GM23338 (cell line): ENCODE data around the gene PPP6R3. TPM values are rescaled to one million over a fixed set of nuclear protein-coding genes. Genes with fewer than 3 reads are reported as not detected.
A peak's percentile ranks its signal among the peaks of the same experiment; 100 is the strongest.
"Not testable (repeated sequence)": the region's sequence is repeated elsewhere in the genome, so short reads cannot be mapped to it uniquely, and the experiment has no call there.

Experiments
- ATAC-seq: fragments of 200-7000 bp; cut with Tn5 transposase; 3 replicates; pipeline ENCODE4 v1.9.1; 2020
- DNase-seq: peaks from one replicate; pipeline ENCODE4 v3.0.0-alpha.2; 2015; ENCODE audit warnings: low spot score
- H2AFZ ChIP-seq: fragments of 200-600 bp; sonication (generic); 2 replicates; pipeline ENCODE4 v1.8.0; 2016; ENCODE audit warnings: antibody characterized with exemption, mild to moderate bottlenecking, moderate library complexity
- H3F3A ChIP-seq: fragments of 200-600 bp; sonication (generic); replicated peaks from 2 replicates; pipeline ENCODE4 v1.8.0; 2017; ENCODE audit warnings: antibody characterized with exemption, mixed run types, low read depth
- H3K27ac ChIP-seq: fragments of 200-600 bp; sonication (generic); 2 replicates; pipeline ENCODE4 v1.6.1; 2016; ENCODE audit warnings: low read depth
- H3K27me3 ChIP-seq: fragments of 200-600 bp; sonication (generic); 2 replicates; pipeline ENCODE4 v1.8.0; 2016; ENCODE audit warnings: mild to moderate bottlenecking, mixed run types, moderate library complexity; ENCODE audit not compliant: insufficient read depth
- H3K36me3 ChIP-seq: fragments of 200-600 bp; sonication (generic); 2 replicates; pipeline ENCODE4 v1.8.0; 2016; ENCODE audit warnings: mild to moderate bottlenecking; ENCODE audit not compliant: insufficient read depth
- H3K4me1 ChIP-seq: fragments of 200-600 bp; sonication (generic); 2 replicates; pipeline ENCODE4 v1.8.0; 2016; ENCODE audit warnings: mild to moderate bottlenecking, moderate library complexity; ENCODE audit not compliant: insufficient read depth
- H3K4me2 ChIP-seq: fragments of 200-600 bp; sonication (generic); 2 replicates; pipeline ENCODE4 v1.7.1; 2017; ENCODE audit warnings: mixed run types
- H3K4me3 ChIP-seq: fragments of 200-600 bp; sonication (generic); 2 replicates; pipeline ENCODE4 v1.6.1; 2016; ENCODE audit warnings: mixed run types
- H3K79me2 ChIP-seq: fragments of 200-600 bp; sonication (generic); replicated peaks from 2 replicates; pipeline ENCODE4 v1.8.0; 2017; ENCODE audit warnings: mild to moderate bottlenecking; ENCODE audit not compliant: insufficient read depth
- H3K9me2 ChIP-seq: fragments of 200-600 bp; sonication (generic); 2 replicates; pipeline ENCODE4 v1.8.0; 2017; ENCODE audit not compliant: insufficient read depth
- H4K20me1 ChIP-seq: fragments of 200-600 bp; sonication (generic); replicated peaks from 2 replicates; pipeline ENCODE4 v1.8.0; 2017; ENCODE audit warnings: mild to moderate bottlenecking; ENCODE audit not compliant: insufficient read depth
- H3K27ac Mint-ChIP-seq: 2 replicates; pipeline ENCODE4 v1.8.0; 2020; ENCODE audit warnings: inconsistent platforms, mild to moderate bottlenecking, moderate library complexity, mixed read lengths
- H3K27me3 Mint-ChIP-seq: 3 replicates; pipeline ENCODE4 v1.8.0; 2022; ENCODE audit warnings: low read depth, mild to moderate bottlenecking, moderate library complexity, mixed read lengths, inconsistent platforms; ENCODE audit not compliant: insufficient read depth, poor library complexity
- H3K36me3 Mint-ChIP-seq: 3 replicates; pipeline ENCODE4 v1.8.0; 2021; ENCODE audit warnings: low read depth, mild to moderate bottlenecking, inconsistent platforms, moderate library complexity, mixed read lengths
- H3K4me1 Mint-ChIP-seq: 3 replicates; pipeline ENCODE4 v1.8.0; 2020; ENCODE audit warnings: mild to moderate bottlenecking, inconsistent platforms, mixed read lengths
- H3K4me3 Mint-ChIP-seq: 3 replicates; pipeline ENCODE4 v1.8.0; 2021; ENCODE audit warnings: moderate library complexity, mild to moderate bottlenecking, inconsistent platforms, mixed read lengths
- H3K9me3 Mint-ChIP-seq: 3 replicates; pipeline ENCODE4 v1.8.0; 2020; ENCODE audit warnings: moderate library complexity, mild to moderate bottlenecking, inconsistent platforms, mixed read lengths
- EZH2 ChIP-seq: fragments of 200-600 bp; sonication (generic); IDR thresholded peaks from one replicate; pipeline ENCODE4 v1.8.0; 2017; ENCODE audit warnings: antibody characterized with exemption, mild to moderate bottlenecking, low read depth; ENCODE audit not compliant: unreplicated experiment
- NANOG ChIP-seq: IDR thresholded peaks from 2 replicates; pipeline ENCODE4 v1.6.1; 2016; ENCODE audit warnings: antibody characterized with exemption, borderline replicate concordance
- POLR2AphosphoS5 ChIP-seq: IDR thresholded peaks from 2 replicates; pipeline ENCODE4 v1.6.1; 2016; ENCODE audit warnings: antibody characterized with exemption, low read depth
- REST ChIP-seq: IDR thresholded peaks from one replicate; pipeline ENCODE4 v1.6.1; 2018; ENCODE audit warnings: antibody characterized with exemption; ENCODE audit not compliant: unreplicated experiment
- STAT1 ChIP-seq: IDR thresholded peaks from one replicate; pipeline ENCODE4 v1.6.1; 2016; ENCODE audit warnings: antibody characterized with exemption; ENCODE audit not compliant: unreplicated experiment
- ZNF331 ChIP-seq: fragments of 250-450 bp; sonication (Bioruptor Pico); IDR thresholded peaks from 2 replicates; pipeline ENCODE4 v1.5.0; 2020; ENCODE audit warnings: low read depth, mild to moderate bottlenecking, moderate library complexity
- ZNF462 ChIP-seq: fragments of 250-450 bp; sonication (Bioruptor Pico); IDR thresholded peaks from 2 replicates; pipeline ENCODE4 v1.5.0; 2020; ENCODE audit warnings: mild to moderate bottlenecking, moderate library complexity
- polyA plus RNA-seq: library from polyadenylated mRNA; unstranded; fragments of >200 nt; fragmentation: Nextera tagmentation; extraction: Ambion mirVana; gene quantifications from 2 replicates; pipeline ENCODE4 v1.2.1, GENCODE V29; 2016
- total RNA-seq: library from RNA; depleted of rRNA; stranded (reverse); fragments of >200 nt; shearing (Covaris generic); gene quantifications from 2 replicates; pipeline ENCODE4 v1.2.3, GENCODE V29; 2014
- TF ChIP-seq, protein P1 (sequence below): IDR thresholded peaks from 2 replicates; pipeline ENCODE4 v1.6.1; 2016; ENCODE audit warnings: antibody characterized with exemption

Gene PPP6R3
- total and polyA plus RNA-seq, 2 experiments from 2014 or later = 170 to 268 TPM

- Mint-ChIP-seq H3K27ac (peak overlapping the region; percentile 43; the same call in 1 of the 2 replicates), H3K27me3 (peaks cover 15% of the 10 kb centered on the region), H3K36me3 (peaks cover 56% of the 10 kb centered on the region), H3K4me1 (peaks cover 79% of the 10 kb centered on the region), H3K4me3 (peak overlapping the region; percentile 53)
- Histone ChIP-seq H3K4me3 (peak overlapping the region; percentile 28), H4K20me1 (peaks cover 56% of the 10 kb centered on the region), H3K4me1 (peaks cover 71% of the 10 kb centered on the region), H3K79me2 (peaks cover 98% of the 10 kb centered on the region), H3K4me2 (peak overlapping the region; percentile 35)
- not testable (repeated sequence) for ATAC-seq, DNase-seq, H3K9me2 ChIP-seq, H3K27me3 ChIP-seq, H2AFZ ChIP-seq, H3K36me3 ChIP-seq, H3K9me3 Mint-ChIP-seq, H3F3A ChIP-seq, H3K27ac ChIP-seq
- TF ChIP-seq NANOG (peak; percentile 64), POLR2AphosphoS5 (peak; percentile 36), ZNF462 (CRISPR knock-in tag) (0 out of 2 replicates have a peak, but pooled peaks have one; percentile 1)
These were observed 80.0 kb downstream of the PPP6R3 start for GRCh38 chr11:68540504-68540903.

- Histone ChIP-seq H3K4me1 (peaks cover 65% of the 10 kb centered on the region), H2AFZ (no peak overlapping the region), H3K4me2 (peak overlapping the region; percentile 35), H3K79me2 (peaks cover 97% of the 10 kb centered on the region), H3K27me3 (no peaks in the 10 kb centered on the region), H3K9me2 (peaks cover 7% of the 10 kb centered on the region; the same call in 1 of the 2 replicates), H3K36me3 (peaks cover 8% of the 10 kb centered on the region; the same call in 1 of the 2 replicates), H3K4me3 (peak overlapping the region; percentile 28), H3F3A (0 out of 2 replicates have a peak, but pooled peaks cover 6% of the 10 kb centered on the region), H3K27ac (no peak overlapping the region), H4K20me1 (peaks cover 50% of the 10 kb centered on the region)
- DNase-seq = no peak
- Mint-ChIP-seq H3K27ac (peak overlapping the region; percentile 9; the same call in 1 of the 2 replicates), H3K4me3 (peak overlapping the region; percentile 12; the same call in 1 of the 3 replicates), H3K4me1 (peaks cover 80% of the 10 kb centered on the region), H3K36me3 (peaks cover 57% of the 10 kb centered on the region), H3K27me3 (peaks cover 15% of the 10 kb centered on the region), H3K9me3 (no peaks in the 10 kb centered on the region; the same call in 2 of the 3 replicates)
- no peak for ATAC-seq
- TF ChIP-seq POLR2AphosphoS5 (no peak), EZH2 (no peak), REST (no peak), ZNF331 (CRISPR knock-in tag) (no peak), STAT1 (no peak), NANOG (no peak)
- TF ChIP-seq, protein P1, sequence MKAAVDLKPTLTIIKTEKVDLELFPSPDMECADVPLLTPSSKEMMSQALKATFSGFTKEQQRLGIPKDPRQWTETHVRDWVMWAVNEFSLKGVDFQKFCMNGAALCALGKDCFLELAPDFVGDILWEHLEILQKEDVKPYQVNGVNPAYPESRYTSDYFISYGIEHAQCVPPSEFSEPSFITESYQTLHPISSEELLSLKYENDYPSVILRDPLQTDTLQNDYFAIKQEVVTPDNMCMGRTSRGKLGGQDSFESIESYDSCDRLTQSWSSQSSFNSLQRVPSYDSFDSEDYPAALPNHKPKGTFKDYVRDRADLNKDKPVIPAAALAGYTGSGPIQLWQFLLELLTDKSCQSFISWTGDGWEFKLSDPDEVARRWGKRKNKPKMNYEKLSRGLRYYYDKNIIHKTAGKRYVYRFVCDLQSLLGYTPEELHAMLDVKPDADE = no peak
These were observed 80.6 kb downstream of the PPP6R3 start for GRCh38 chr11:68541116-68541515.
